WERI-Rb-1 (cell line): ENCODE measurements around the gene PRSS33.

Experiments used
- DNase-seq: peaks from one replicate; pipeline ENCODE4 v3.0.0-alpha.2; 2020
- H3K27ac ChIP-seq: fragments of 250-450 bp; sonication (Bioruptor Pico); 2 replicates; pipeline ENCODE4 v1.5.1; 2020; ENCODE audit warnings: mild to moderate bottlenecking, moderate library complexity
- H3K27me3 ChIP-seq: fragments of 250-450 bp; sonication (Bioruptor Pico); 2 replicates; pipeline ENCODE4 v1.5.1; 2021; ENCODE audit warnings: mild to moderate bottlenecking, low read depth, moderate library complexity; ENCODE audit not compliant: insufficient read depth, severe bottlenecking
- H3K36me3 ChIP-seq: fragments of 250-450 bp; sonication (Bioruptor Pico); 2 replicates; pipeline ENCODE4 v1.5.1; 2020; ENCODE audit warnings: mild to moderate bottlenecking, moderate library complexity
- H3K4me3 ChIP-seq: 2 replicates; pipeline ENCODE4 v1.5.1; 2011; ENCODE audit warnings: low read depth, mild to moderate bottlenecking, control low read depth, low read length
- H3K9me3 ChIP-seq: fragments of 250-450 bp; sonication (Bioruptor Pico); 2 replicates; pipeline ENCODE4 v1.5.1; 2021; ENCODE audit warnings: mild to moderate bottlenecking, moderate library complexity; ENCODE audit not compliant: severe bottlenecking
- CTCF ChIP-seq: IDR thresholded peaks from 2 replicates; pipeline ENCODE4 v1.5.1; 2011; ENCODE audit warnings: low read depth, mild to moderate bottlenecking, control low read depth, inconsistent platforms, low read length

The PRSS33 gene

GRCh38 chr16:2736476-2737237 lies 50.7 kb downstream of the PRSS33 start:
- Histone ChIP-seq H3K36me3 (no peaks in the 10 kb centered on the region), H3K27ac (no peak overlapping the region), H3K4me3 (no peak overlapping the region), H3K27me3 (no peaks in the 10 kb centered on the region), H3K9me3 (no peaks in the 10 kb centered on the region)
- DNase-seq = no peak
- no peak for TF ChIP-seq CTCF

GRCh38 chr16:2734844-2735515 lies 52.4 kb downstream of the PRSS33 start:
- no peak for DNase-seq
- no peak overlapping the region for H3K27ac ChIP-seq
- H3K36me3 ChIP-seq = no peaks in the 10 kb centered on the region
- H3K4me3 ChIP-seq = no peak overlapping the region
- H3K27me3 ChIP-seq = no peaks in the 10 kb centered on the region
- H3K9me3 ChIP-seq = no peaks in the 10 kb centered on the region
- no peak for TF ChIP-seq CTCF
